Esophagus squamous epithelium (tissue), 4 donors: ENCODE measurements around the gene SLC24A5.

Experiments used
- CTCF ChIP-seq, 6 experiments: fragments of 450-650 bp in 4 of 6; fragments of 200-600 bp in 2 of 6; sonication (generic) in 2 of 6; IDR thresholded peaks; one replicate each; pipeline ENCODE4 v1.5.1; 2016 to 2019; ENCODE audit warnings: antibody characterized with exemption in 6 of 6, mild to moderate bottlenecking in 4 of 6, moderate library complexity in 4 of 6
- POLR2A ChIP-seq, 4 donors: fragments of 450-650 bp; IDR thresholded peaks; one replicate each; pipeline ENCODE4 v1.6.1; 2017; ENCODE audit warnings: antibody characterized with exemption in 4 of 4, mild to moderate bottlenecking in 4 of 4, moderate library complexity in 3 of 4

GRCh38 chr15:48109856-48110531 lies 10.8 kb upstream of the SLC24A5 start:
- TF ChIP-seq CTCF (IDR thresholded peaks at IDR 0.05) (no peak), POLR2A (IDR thresholded peaks at IDR 0.05) (no peak)
